Fibroblast of the aortic adventitia (primary cell): ENCODE measurements around the gene HSF2BP. TPM values are rescaled to one million over a fixed set of nuclear protein-coding genes. Genes with fewer than 3 reads are reported as not detected.

Experiments used
- DNase-seq: peaks from one replicate; pipeline ENCODE4 v3.0.0-alpha.2; 2010; ENCODE audit warnings: low read depth
- H3K4me3 ChIP-seq: 2 replicates; pipeline ENCODE4 v1.5.1; 2011; ENCODE audit warnings: low read depth, mild to moderate bottlenecking, control low read depth, low read length, moderate library complexity
- total RNA-seq: library from RNA; depleted of rRNA; stranded (reverse); fragments of >200 nt; gene quantifications from 2 replicates; pipeline ENCODE4 v1.2.3, GENCODE V29; 2012; ENCODE audit warnings: low replicate concordance
- TF ChIP-seq, protein P1 (sequence below): IDR thresholded peaks from 2 replicates; pipeline ENCODE4 v1.5.1; 2011; ENCODE audit warnings: mild to moderate bottlenecking, low read length, control low read depth, inconsistent platforms; ENCODE audit not compliant: insufficient read depth

The HSF2BP gene
- total RNA-seq, 1 donor: 2.3 TPM

GRCh38 chr21:43691801-43692200 lies 32.5 kb upstream of the HSF2BP start:
- DNase-seq: no peak
- no peak overlapping the region for H3K4me3 ChIP-seq
- TF ChIP-seq, protein P1, sequence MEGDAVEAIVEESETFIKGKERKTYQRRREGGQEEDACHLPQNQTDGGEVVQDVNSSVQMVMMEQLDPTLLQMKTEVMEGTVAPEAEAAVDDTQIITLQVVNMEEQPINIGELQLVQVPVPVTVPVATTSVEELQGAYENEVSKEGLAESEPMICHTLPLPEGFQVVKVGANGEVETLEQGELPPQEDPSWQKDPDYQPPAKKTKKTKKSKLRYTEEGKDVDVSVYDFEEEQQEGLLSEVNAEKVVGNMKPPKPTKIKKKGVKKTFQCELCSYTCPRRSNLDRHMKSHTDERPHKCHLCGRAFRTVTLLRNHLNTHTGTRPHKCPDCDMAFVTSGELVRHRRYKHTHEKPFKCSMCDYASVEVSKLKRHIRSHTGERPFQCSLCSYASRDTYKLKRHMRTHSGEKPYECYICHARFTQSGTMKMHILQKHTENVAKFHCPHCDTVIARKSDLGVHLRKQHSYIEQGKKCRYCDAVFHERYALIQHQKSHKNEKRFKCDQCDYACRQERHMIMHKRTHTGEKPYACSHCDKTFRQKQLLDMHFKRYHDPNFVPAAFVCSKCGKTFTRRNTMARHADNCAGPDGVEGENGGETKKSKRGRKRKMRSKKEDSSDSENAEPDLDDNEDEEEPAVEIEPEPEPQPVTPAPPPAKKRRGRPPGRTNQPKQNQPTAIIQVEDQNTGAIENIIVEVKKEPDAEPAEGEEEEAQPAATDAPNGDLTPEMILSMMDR: no peak

DNA sequence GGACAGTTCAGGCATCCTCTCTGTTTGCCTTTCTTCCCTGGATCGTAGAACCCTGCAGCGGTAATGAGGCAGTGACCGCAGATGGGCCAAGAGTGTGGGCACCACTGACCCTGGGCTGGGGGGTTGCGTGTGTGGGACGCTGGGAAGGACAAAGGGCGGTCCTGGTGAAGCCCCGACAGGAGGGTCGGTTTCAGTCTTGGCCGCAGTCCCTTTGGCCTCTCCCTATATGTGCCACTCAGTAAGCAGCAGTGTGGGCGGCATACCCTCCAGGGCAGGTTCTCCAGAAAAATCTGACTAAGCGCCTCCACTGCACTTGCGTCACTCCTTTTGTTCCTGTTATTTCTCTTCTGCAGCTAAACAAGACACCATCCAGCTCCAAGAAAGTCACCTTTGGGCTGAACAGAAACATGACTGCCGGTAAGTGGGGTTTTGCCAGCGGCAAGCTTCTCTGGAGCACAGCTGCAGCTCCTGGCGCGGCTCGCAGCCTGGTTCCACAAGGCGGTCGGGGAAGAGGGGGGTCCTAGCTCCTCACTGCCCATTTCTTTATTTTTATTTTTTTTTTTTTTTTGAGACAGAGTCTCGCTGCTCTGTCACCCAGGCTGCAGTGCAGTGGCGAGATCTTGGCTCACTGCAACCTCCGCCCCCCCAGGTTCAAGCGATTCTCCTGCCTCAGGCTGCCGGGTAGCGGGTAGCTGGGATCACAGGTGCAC lies 32.0 kb upstream of the HSF2BP start:
- TF ChIP-seq, protein P1: no peak
- no peak for DNase-seq
- no peak overlapping the region for H3K4me3 ChIP-seq

- no peak overlapping the region for H3K4me3 ChIP-seq
- no peak for DNase-seq
- TF ChIP-seq, protein P1: no peak
These were observed 31.1 kb upstream of the HSF2BP start for GRCh38 chr21:43690346-43690745.

GRCh38 chr21:43689556-43690337 lies 30.5 kb upstream of the HSF2BP start:
- TF ChIP-seq, protein P1: no peak
- no peak overlapping the region for H3K4me3 ChIP-seq
- no peak for DNase-seq

DNA sequence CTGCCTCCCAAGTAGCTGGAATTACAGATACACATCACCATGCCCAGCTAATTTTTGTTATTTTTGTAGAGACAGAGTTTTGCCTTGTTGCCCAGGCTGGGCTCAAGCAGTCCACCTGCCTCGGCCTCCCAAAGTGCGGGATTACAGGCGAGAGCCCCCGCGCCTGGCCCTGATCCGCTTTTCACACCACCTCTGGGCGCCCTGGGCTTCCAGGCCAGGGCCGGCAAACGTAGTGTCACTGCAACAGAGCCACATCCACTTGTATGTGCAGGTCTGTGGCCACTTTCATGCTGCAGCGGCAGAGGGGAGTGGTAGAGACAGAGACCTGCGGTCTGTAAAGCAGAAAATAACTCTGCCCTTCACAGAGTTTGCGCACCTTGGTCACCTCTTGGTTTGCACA lies 29.6 kb upstream of the HSF2BP start:
- DNase-seq: no peak
- no peak overlapping the region for H3K4me3 ChIP-seq
- TF ChIP-seq, protein P1: no peak

GRCh38 chr21:43687566-43688399 lies 28.5 kb upstream of the HSF2BP start:
- H3K4me3 ChIP-seq: no peak overlapping the region
- TF ChIP-seq, protein P1: no peak
- no peak for DNase-seq
